ENCODE results near the gene KIF1A.

The KIF1A gene

DNA sequence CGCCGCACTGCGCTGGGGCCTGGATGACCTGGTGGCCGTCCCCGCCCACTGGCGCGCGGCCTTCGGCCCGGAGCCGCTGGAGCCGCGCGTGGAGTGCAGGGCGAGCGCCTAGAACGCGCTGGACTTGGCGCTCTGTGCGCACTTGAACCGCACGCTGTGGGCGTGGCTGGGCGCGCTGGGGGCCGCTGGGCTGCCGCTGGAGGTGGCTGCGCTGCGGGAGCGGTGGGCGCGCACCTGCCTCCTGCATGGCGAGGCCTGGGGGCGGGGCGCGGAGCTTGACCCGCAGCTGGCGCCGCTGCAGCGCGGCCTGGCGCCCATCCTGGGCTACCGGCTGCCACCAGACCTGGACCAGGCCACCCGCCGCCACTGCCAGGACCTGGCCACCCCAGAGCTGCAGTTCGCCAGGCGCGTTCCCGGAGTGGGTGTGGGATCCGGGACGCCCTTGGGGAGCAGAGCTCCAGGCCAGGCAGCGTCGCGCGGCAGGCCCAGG, 147.3 kb downstream of the KIF1A start:
- TF ChIP-seq, protein P1, sequence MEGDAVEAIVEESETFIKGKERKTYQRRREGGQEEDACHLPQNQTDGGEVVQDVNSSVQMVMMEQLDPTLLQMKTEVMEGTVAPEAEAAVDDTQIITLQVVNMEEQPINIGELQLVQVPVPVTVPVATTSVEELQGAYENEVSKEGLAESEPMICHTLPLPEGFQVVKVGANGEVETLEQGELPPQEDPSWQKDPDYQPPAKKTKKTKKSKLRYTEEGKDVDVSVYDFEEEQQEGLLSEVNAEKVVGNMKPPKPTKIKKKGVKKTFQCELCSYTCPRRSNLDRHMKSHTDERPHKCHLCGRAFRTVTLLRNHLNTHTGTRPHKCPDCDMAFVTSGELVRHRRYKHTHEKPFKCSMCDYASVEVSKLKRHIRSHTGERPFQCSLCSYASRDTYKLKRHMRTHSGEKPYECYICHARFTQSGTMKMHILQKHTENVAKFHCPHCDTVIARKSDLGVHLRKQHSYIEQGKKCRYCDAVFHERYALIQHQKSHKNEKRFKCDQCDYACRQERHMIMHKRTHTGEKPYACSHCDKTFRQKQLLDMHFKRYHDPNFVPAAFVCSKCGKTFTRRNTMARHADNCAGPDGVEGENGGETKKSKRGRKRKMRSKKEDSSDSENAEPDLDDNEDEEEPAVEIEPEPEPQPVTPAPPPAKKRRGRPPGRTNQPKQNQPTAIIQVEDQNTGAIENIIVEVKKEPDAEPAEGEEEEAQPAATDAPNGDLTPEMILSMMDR (IDR thresholded peaks at IDR 0.05; ENCODE audit: insufficient read depth, low read depth, low read length, missing control alignments): no peak
- H3K4me3 ChIP-seq (ENCODE audit: low read depth, low read length): no peak overlapping the region
- DNase-seq (ENCODE audit: low read depth): no peak

DNA sequence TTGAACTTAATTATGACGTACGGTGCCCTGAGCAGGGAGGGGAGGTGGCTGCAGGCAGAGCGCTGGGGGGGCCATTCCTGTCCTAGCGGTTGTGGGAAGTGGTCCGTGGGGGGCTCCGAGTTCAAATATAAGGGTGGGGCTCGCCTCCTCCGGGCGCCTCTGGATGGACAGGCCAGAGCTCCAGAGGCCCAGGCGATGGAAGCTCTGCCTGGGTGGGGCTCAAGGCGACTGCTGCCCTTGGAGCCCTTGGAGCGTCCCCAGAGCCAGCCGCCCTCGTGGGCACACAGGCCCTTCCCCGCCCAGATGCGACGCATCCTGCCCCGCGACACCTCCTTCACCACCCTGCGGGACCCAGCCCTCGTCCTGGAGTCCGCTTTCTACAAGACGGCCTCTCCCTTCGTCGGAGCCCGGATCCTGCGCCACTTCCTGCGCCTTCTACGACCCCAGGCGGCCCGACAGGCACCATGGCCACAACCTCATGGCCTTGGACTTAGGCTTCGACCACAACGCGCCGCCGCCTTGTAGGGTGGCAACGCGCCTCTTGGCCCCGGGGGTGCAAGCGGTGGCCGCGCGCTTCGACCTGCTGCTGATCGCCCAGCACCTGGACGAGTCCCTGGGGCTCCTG, 147.8 kb downstream of the KIF1A start:
- no peak for DNase-seq (ENCODE audit: low read depth)
- TF ChIP-seq, protein P1 (IDR thresholded peaks at IDR 0.05; ENCODE audit: insufficient read depth, low read depth, low read length, missing control alignments): no peak
- no peak overlapping the region for H3K4me3 ChIP-seq (ENCODE audit: low read depth, low read length)

DNA sequence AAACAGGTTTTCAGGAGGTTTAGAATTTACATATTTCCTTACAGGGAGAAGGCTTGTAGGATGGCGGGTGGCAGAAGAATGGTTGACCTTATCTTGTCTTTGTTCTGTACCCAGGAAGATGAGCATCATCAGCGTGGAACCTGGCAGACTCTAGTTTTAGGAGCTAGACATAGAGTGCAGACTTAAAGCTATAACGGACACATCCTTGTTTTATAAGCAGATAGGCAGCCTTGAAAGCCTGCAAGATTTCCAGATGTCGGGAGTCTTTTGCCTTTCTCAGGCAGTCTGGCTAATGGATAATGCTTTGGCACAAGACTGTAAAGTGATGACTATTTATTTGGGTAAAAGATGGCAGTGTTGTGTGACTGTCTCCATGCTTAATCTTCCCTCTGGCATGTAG, 149.1 kb downstream of the KIF1A start:
- TF ChIP-seq, protein P1 (IDR thresholded peaks at IDR 0.05; ENCODE audit: insufficient read depth, low read depth, low read length, missing control alignments): no peak

DNA sequence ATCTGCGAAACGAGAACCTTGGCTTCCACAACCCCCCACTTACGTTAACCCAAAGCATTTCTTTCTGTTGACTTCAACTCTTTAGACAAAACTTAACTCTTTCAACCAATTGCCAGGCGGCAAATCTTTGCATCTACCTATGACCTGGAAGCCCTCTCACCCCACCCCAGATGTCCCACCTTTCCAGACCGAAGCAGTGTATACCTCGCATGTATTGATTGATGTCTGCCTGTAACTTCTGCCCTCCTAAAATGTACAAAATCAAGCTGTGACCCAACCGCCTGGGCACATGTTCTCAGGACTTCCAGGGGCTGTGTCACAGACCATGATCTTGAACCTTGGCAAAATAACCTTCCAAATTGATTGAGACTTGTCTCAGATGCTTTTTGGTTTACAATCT, 149.6 kb downstream of the KIF1A start:
- H3K4me3 ChIP-seq (ENCODE audit: low read depth, low read length): no peak overlapping the region
- no peak for DNase-seq (ENCODE audit: low read depth)
- TF ChIP-seq, protein P1 (IDR thresholded peaks at IDR 0.05; ENCODE audit: insufficient read depth, low read depth, low read length, missing control alignments): no peak

More for the DNA sequence above, 149.1 kb downstream of the KIF1A start:
- no peak for DNase-seq (ENCODE audit: low read depth)
- H3K4me3 ChIP-seq (ENCODE audit: low read depth, low read length): no peak overlapping the region

DNA sequence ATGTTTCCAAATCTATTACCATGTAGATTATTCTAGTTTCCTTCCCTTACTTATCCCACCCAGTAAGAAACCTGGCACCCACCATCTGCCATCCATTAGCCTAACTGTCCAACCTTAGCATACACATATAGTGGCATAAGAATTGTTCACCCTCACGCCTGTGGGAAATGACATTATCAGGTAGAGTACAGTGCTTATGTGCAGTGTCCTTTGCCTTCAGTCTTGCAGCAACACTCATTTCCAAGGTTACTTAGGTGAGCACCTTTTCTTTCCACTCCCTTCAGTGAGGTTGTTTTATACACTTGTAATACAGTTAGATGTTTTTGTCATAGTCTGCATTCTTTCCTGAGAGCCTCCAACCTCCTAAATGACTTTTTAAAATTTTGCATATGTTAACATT, 155.4 kb downstream of the KIF1A start:
- no peak overlapping the region for H3K4me3 ChIP-seq (ENCODE audit: low read depth, low read length)

More for the DNA sequence above, 155.4 kb downstream of the KIF1A start:
- DNase-seq (ENCODE audit: low read depth): no peak
- TF ChIP-seq, protein P1 (IDR thresholded peaks at IDR 0.05; ENCODE audit: insufficient read depth, low read depth, low read length, missing control alignments): no peak
